GM06990 (cell line): Measurements from ENCODE around the gene CMTM5.
"Not testable (repeated sequence)": the region's sequence is repeated elsewhere in the genome, so short reads cannot be mapped to it uniquely, and the experiment has no call there.

ENCODE experiments used
- DNase-seq: peaks from one replicate; pipeline ENCODE4 v3.0.0-alpha.2; 2011; ENCODE audit not compliant: insufficient read length; ENCODE audit errors: extremely low read depth
- H3K27me3 ChIP-seq: replicated peaks from 2 replicates; pipeline ENCODE4 v1.6.0; 2011; ENCODE audit warnings: low read length; ENCODE audit not compliant: control insufficient read depth, insufficient read depth
- H3K36me3 ChIP-seq: 2 replicates; pipeline ENCODE4 v1.5.1; 2011; ENCODE audit warnings: low read length; ENCODE audit not compliant: control insufficient read depth, insufficient read depth
- H3K4me3 ChIP-seq: replicated peaks from 2 replicates; pipeline ENCODE4 v1.5.1; 2011; ENCODE audit warnings: low read depth, mild to moderate bottlenecking, control low read depth, low read length
- CTCF ChIP-seq: IDR thresholded peaks from 2 replicates; pipeline ENCODE4 v1.5.1; 2011; ENCODE audit warnings: low read length, control low read depth, mild to moderate bottlenecking, inconsistent platforms; ENCODE audit not compliant: insufficient read depth, poor library complexity, severe bottlenecking

The CMTM5 gene

DNA sequence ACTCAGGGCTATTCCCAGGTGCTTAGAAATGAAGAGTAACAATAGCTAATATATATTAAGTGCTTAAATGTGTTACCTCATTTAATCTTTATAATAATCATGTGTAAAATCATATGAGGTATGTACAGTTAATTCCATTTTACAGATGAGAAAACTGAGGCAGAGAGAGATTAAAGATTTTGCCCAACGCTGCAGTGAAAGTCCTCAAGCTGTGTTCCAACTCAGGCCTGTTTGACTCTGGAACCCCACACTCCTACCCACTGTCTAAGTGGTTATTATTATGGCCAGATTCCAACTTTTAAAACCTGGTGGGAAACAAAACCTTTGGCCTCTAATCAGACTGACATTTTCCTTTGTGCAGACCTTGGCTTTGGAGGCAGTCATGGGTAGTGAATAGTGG lies 10.2 kb downstream of the CMTM5 start:
- no peak overlapping the region for H3K4me3 ChIP-seq
- no peak for TF ChIP-seq CTCF
- DNase-seq, result no peak
- H3K27me3 ChIP-seq, result no peaks in the 10 kb centered on the region; the same call in 1 of the 2 replicates
- no peaks in the 10 kb centered on the region for H3K36me3 ChIP-seq

- DNase-seq, result no peak
- no peak overlapping the region for H3K4me3 ChIP-seq
- H3K27me3 ChIP-seq, result no peaks in the 10 kb centered on the region; the same call in 1 of the 2 replicates
- no peak for TF ChIP-seq CTCF
- H3K36me3 ChIP-seq, result no peaks in the 10 kb centered on the region
These were observed 11.4 kb downstream of the CMTM5 start for GRCh38 chr14:23387916-23388882.

DNA sequence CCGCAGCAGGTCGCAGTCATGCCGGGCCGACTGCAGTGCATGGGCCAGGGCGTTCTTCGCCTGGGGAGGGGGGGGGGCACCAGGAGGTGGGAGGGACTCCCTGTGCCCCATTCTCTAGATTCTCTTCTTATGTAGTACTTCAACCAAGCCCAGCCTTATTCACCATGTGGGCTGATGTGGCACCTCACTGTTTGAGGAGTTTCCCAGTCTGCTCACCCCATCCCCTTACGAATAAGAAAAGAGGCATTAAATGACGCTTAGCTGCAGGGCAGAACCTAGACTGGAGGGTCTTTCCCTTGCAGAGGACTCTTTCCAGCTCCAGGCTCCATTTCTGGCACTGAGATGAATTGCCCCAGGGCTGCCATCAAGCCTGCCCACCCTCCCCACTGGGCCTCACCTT lies 12.2 kb downstream of the CMTM5 start:
- DNase-seq, result no peak
- no peak for TF ChIP-seq CTCF
- no peaks in the 10 kb centered on the region; the same call in 1 of the 2 replicates for H3K27me3 ChIP-seq
- no peak overlapping the region for H3K4me3 ChIP-seq
- H3K36me3 ChIP-seq, result no peaks in the 10 kb centered on the region

- DNase-seq, result no peak
- H3K4me3 ChIP-seq, result no peak overlapping the region
- TF ChIP-seq CTCF, result no peak
- no peaks in the 10 kb centered on the region for H3K36me3 ChIP-seq
- H3K27me3 ChIP-seq, result no peaks in the 10 kb centered on the region; the same call in 1 of the 2 replicates
These were observed 12.6 kb downstream of the CMTM5 start for GRCh38 chr14:23389396-23389795.

DNA sequence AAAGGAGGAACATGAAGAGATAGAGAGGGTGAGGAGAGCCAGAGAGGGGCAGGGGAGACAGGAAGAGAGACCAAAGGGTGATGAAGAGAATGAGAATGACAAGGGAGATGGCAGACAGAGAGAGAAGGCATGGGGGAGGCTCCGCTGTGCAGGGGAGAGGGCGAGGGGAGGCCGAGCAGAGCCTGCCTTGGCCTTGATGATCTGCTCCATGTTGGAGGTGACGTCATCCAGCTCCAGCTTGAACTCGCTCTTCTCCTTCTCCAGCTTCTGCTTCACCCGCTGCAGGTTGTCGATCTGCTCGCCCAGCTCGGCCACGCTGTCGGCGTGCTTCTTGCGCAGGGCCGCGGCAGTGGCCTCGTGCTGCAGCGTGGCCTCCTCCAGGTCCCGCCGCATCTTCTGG lies 13.0 kb downstream of the CMTM5 start:
- not testable (repeated sequence) for H3K4me3 ChIP-seq, DNase-seq, H3K36me3 ChIP-seq, H3K27me3 ChIP-seq

- no peak for DNase-seq
- Histone ChIP-seq H3K4me3 (no peak overlapping the region), H3K27me3 (no peaks in the 10 kb centered on the region), H3K36me3 (no peaks in the 10 kb centered on the region)
- no peak for TF ChIP-seq CTCF
These were observed 15.8 kb downstream of the CMTM5 start for GRCh38 chr14:23392613-23393012.
